ENCODE measurements around the gene COG1.

GRCh38 chr17:73256220-73256619, 63.4 kb downstream of the COG1 start:
- TF ChIP-seq, protein P1, sequence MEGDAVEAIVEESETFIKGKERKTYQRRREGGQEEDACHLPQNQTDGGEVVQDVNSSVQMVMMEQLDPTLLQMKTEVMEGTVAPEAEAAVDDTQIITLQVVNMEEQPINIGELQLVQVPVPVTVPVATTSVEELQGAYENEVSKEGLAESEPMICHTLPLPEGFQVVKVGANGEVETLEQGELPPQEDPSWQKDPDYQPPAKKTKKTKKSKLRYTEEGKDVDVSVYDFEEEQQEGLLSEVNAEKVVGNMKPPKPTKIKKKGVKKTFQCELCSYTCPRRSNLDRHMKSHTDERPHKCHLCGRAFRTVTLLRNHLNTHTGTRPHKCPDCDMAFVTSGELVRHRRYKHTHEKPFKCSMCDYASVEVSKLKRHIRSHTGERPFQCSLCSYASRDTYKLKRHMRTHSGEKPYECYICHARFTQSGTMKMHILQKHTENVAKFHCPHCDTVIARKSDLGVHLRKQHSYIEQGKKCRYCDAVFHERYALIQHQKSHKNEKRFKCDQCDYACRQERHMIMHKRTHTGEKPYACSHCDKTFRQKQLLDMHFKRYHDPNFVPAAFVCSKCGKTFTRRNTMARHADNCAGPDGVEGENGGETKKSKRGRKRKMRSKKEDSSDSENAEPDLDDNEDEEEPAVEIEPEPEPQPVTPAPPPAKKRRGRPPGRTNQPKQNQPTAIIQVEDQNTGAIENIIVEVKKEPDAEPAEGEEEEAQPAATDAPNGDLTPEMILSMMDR (IDR thresholded peaks at IDR 0.05), result no peak
- no peak for TF ChIP-seq POLR2A (IDR thresholded peaks at IDR 0.05)

Data from esophagus squamous epithelium (tissue), 4 donors.